NCI-H187 treated with DMSO at 0.1 percent for 48 hours (cell line): Measurements from ENCODE around the gene FAM131C.

Experiments
- DNase-seq: peaks from one replicate; lab custom pipeline; 2025; lab: John Stamatoyannopoulos, UW

FAM131C gene

GRCh38 chr1:16099412-16099811 is 26.0 kb upstream of the FAM131C start:
- DNase-seq = no peak

DNA sequence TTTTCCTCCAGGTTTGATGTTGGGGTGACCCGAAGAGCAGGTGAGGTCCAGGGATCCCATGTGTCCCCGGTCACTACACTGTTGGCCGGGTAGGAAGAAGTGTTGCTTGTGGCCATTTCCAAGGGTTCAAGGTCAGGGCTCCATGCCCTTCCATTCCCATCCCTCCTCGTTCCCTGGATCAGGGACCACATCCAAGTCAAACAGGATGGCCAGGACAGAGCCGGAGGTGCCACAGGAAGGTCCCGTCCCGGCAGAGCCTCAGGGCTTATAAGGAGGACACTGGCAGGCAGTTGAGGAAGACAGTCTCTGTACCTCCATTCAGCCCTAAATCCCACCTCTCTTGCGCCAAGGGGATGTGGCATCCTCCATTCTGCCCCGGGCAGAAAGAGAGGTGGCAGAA is 22.0 kb upstream of the FAM131C start:
- no peak for DNase-seq

GRCh38 chr1:16094453-16095158 is 21.2 kb upstream of the FAM131C start:
- no peak for DNase-seq

DNA sequence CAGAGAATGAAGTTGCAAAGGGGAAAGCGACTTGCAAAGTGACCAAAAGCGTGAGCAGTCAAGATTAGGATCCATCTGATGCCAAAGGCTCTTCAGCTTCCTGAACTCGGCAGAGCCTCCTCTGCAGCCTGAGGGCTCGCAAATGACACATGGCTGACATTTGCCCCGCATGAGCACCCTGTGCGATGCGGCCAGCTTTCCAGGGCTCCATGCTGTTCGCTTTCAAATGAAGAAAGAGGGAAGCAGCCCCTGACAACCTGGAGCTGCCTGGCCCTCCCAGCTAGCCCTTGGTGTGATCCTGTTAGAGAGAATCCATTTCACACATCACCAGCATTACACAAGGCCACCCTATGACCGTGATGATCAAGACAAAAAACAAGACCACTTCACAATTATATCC is 20.2 kb upstream of the FAM131C start:
- no peak for DNase-seq

- DNase-seq = no peak
These were observed 19.6 kb upstream of the FAM131C start for GRCh38 chr1:16092923-16093511.

GRCh38 chr1:16092097-16092922 is 18.9 kb upstream of the FAM131C start:
- no peak for DNase-seq

DNA sequence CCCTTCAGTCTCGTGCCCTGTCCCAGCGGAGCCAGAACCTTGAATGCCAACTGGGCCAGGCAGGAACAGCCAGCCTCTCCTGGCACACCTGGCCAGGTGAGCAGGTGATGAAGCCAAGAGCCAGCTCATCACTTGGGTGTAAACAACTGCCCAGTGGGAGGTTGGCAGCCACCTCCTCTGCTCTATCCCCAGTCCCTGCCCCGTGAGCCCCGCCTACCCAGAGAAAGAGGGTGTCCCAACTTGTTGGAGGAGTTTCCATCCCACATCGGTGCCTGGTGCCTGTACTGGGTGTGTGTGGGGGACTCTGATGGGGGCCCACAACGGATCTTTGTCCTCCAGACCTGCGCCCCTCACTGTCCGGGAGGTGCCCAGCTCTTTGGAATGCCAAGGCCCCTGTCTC is 17.8 kb upstream of the FAM131C start:
- DNase-seq = no peak

GRCh38 chr1:16090076-16090826 is 16.8 kb upstream of the FAM131C start:
- DNase-seq = no peak

DNA sequence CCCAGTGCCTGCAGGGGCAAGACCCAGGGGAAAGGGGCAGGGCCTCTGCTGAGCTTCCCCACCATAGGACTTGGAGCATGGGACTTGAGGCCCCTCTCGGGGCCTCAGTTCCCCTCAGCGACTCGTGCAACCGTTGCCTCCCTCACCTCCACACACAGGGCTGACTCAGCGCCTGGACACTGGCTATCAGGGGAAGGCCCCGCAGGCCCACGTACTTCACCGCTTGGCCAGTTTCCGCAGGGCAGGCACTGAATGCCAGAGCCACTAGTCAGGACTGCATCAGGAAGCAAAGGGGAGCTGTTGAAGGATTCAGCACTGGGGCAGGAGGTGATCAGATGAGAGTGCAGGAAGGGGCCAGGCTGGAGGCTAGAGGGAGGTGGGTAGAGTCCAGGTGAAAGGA is 15.5 kb upstream of the FAM131C start:
- no peak for DNase-seq

GRCh38 chr1:16088351-16088911 is 15.0 kb upstream of the FAM131C start:
- DNase-seq = no peak

GRCh38 chr1:16087733-16088132 is 14.3 kb upstream of the FAM131C start:
- no peak for DNase-seq

DNA sequence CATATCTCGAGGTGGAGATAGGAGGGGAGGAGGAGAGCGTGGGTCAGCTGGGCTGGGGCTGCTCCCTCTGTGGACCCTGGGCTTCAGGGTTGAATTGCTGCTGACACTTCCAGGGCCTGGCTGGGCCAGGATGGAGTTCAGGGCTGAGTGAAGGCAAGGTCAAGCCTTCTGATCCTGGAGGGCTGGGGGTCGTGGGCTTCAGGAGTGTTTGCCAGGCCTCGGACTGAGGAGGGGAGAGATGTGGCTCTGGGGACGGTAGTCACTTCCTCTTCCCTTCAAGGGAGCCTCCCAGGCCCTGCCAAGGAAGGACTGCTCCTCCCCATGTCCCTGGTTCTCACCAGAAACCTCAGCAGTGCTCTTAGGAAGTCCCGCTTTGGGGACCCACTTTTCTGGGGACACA is 12.1 kb upstream of the FAM131C start:
- no peak for DNase-seq

DNA sequence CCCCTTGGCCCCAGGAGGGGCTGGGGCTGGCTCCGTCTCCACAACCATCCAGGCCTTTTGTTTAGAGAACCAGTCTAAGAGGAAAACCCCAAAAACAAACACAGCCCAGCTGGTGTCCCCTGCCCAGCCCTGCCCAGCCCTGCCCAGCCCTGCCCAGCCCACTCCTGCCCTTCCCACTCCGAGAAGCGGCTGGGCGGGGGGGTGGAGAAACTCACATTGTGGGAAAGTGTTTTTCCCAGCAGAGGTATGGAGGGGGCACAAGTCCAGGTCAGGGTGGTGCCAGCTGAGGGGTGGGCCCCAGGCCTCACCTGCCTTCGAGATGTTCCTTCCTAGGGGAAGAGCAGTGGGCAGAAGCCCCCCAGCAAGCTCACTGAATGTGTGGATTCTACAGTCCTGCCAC is 10.0 kb upstream of the FAM131C start:
- DNase-seq = no peak

GRCh38 chr1:16082283-16083038 is 9.0 kb upstream of the FAM131C start:
- DNase-seq = no peak

- no peak for DNase-seq
These were observed 8.2 kb upstream of the FAM131C start for GRCh38 chr1:16081636-16082035.

DNA sequence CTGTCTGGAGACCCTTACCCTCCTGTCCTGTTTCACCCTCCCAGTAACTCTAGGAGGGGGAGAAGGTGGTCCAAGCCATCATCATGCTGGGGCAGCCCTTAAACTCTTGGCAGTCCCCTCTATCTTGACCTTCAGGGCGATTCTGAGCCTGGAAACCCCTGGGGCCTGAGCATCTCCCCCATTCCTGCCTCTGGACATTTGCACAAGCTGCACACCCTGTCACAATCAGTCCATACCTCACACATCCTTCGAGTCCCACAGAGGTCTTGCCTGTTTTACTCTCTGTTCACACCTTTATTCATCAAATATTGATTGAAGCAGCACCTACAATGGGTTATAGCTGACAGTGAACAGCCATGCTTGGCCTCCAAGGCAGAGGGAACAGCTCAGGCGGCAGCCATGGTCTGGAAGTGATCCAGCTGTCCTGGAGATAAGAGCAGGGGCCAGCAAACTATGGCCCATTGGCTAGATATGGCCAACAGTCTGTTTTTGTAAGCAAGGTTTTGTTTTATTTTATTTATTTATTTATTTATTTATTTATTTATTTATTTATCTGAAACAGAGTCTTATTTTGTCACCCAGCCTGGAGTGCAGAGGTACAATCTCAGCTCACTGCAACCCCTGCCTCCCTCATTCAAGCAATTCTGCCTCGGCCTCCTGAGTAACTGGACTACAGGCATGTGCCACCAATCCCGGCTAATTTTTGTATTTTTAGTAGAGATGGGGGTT is 7.1 kb upstream of the FAM131C start:
- no peak for DNase-seq

- peak; percentile 6 for DNase-seq
These were observed 5.6 kb upstream of the FAM131C start for GRCh38 chr1:16078925-16079656.

- no peak for DNase-seq
These were observed 4.2 kb upstream of the FAM131C start for GRCh38 chr1:16077406-16078245.

DNA sequence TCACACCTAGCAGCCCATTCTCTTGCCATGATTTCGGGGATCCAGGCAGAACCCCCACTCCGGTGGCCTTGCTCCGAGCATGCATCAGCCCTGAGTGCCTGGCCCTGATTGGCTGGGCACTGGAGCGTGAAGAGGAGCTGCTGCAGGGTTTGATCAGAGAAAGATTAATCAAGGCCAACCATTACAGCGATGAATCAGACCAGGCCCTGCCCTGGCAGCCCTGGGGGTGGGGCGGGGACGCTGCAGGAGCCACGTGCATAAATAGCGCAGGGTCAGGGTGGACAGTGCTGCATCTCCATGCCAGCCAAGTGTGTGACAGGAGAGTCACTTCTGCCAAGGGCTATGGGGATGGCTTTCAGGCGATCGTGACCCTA is 3.4 kb upstream of the FAM131C start:
- DNase-seq = no peak
